Mesenchymal stem cell (in vitro differentiated cells and primary cell): Measurements from ENCODE around the gene MACROH2A1.

Experiments used
- DNase-seq: peaks from one replicate; pipeline ENCODE4 v3.0.0-alpha.2; 2013
- H2AFZ ChIP-seq: one replicate; pipeline ENCODE4 v1.6.1; 2013; ENCODE audit warnings: low read depth, mild to moderate bottlenecking, control low read depth, inconsistent platforms, low read length, moderate library complexity
- H2AK5ac ChIP-seq: 2 replicates; pipeline ENCODE4 v1.6.1; 2013; ENCODE audit warnings: low read length, moderate library complexity, mild to moderate bottlenecking, inconsistent platforms; ENCODE audit not compliant: severe bottlenecking
- H2BK120ac ChIP-seq: one replicate; pipeline ENCODE4 v1.6.1; 2013; ENCODE audit warnings: low read depth, mild to moderate bottlenecking, inconsistent platforms, low read length, moderate library complexity
- H2BK12ac ChIP-seq, 2 experiments: one replicate each; pipeline ENCODE4 v1.6.1; 2013; ENCODE audit warnings: inconsistent platforms in 2 of 2, low read length in 2 of 2, mild to moderate bottlenecking in 2 of 2, moderate library complexity in 2 of 2, control low read depth in 1 of 2
- H2BK15ac ChIP-seq: one replicate; pipeline ENCODE4 v1.6.1; 2013; ENCODE audit warnings: mild to moderate bottlenecking, low read depth, inconsistent platforms; ENCODE audit not compliant: poor library complexity, severe bottlenecking
- H2BK5ac ChIP-seq: 2 replicates; pipeline ENCODE4 v1.6.1; 2013; ENCODE audit warnings: low read depth, mild to moderate bottlenecking, low read length, control low read depth, inconsistent platforms; ENCODE audit not compliant: poor library complexity, severe bottlenecking
- H3K14ac ChIP-seq, 2 experiments: one replicate each; pipeline ENCODE4 v1.6.1; 2013; ENCODE audit warnings: inconsistent platforms in 2 of 2, low read length in 2 of 2, control low read depth in 1 of 2, mild to moderate bottlenecking in 1 of 2, moderate library complexity in 1 of 2
- H3K18ac ChIP-seq, 2 experiments: one replicate each; pipeline ENCODE4 v1.6.1; 2013; ENCODE audit warnings: inconsistent platforms in 2 of 2, low read length in 2 of 2, control low read depth in 1 of 2, low read depth in 1 of 2, mild to moderate bottlenecking in 1 of 2
- H3K23ac ChIP-seq, 2 experiments: one replicate each; pipeline ENCODE4 v1.6.1; 2013; ENCODE audit warnings: inconsistent platforms in 2 of 2, low read length in 2 of 2, mild to moderate bottlenecking in 2 of 2, moderate library complexity in 2 of 2, control low read depth in 1 of 2
- H3K27ac ChIP-seq: 2 replicates; pipeline ENCODE4 v1.5.1; 2013; ENCODE audit warnings: mild to moderate bottlenecking, moderate library complexity, low read length, control low read depth, inconsistent platforms; ENCODE audit not compliant: poor library complexity, severe bottlenecking
- H3K27me3 ChIP-seq, 2 experiments: 2 replicates each; pipeline versions ENCODE4 v1.6.1 to v1.7.0; 2013; ENCODE audit warnings: low read length in 2 of 2, mild to moderate bottlenecking in 2 of 2, moderate library complexity in 2 of 2, control low read depth in 1 of 2, inconsistent platforms in 1 of 2; ENCODE audit not compliant: control insufficient read depth in 1 of 2, insufficient read depth in 1 of 2
- H3K36me3 ChIP-seq, 2 experiments: 2 replicates each; pipeline versions ENCODE4 v1.6.1 to v1.7.0; 2013; ENCODE audit warnings: low read length in 2 of 2, control low read depth in 1 of 2, inconsistent platforms in 1 of 2, low read depth in 1 of 2, mild to moderate bottlenecking in 1 of 2; ENCODE audit not compliant: insufficient read depth in 2 of 2, control insufficient read depth in 1 of 2
- H3K4ac ChIP-seq, 2 experiments: one replicate each; pipeline ENCODE4 v1.6.1; 2013; ENCODE audit warnings: inconsistent platforms in 2 of 2, low read length in 2 of 2, mild to moderate bottlenecking in 2 of 2, moderate library complexity in 2 of 2, control low read depth in 1 of 2, low read depth in 1 of 2
- H3K4me1 ChIP-seq: 2 replicates; pipeline ENCODE4 v1.6.1; 2013; ENCODE audit warnings: low read depth, low read length, control low read depth; ENCODE audit not compliant: control insufficient read depth, insufficient read depth
- H3K4me2 ChIP-seq: 2 replicates; pipeline ENCODE4 v1.6.1; 2013; ENCODE audit warnings: low read length, mild to moderate bottlenecking, inconsistent platforms; ENCODE audit not compliant: poor library complexity, severe bottlenecking
- H3K4me3 ChIP-seq, 2 experiments: 2 replicates each; pipeline versions ENCODE4 v1.5.1 to v1.7.0; 2013; ENCODE audit warnings: low read length in 2 of 2, mild to moderate bottlenecking in 2 of 2, control low read depth in 1 of 2, low read depth in 1 of 2; ENCODE audit not compliant: insufficient read depth in 1 of 2
- H3K79me1 ChIP-seq: replicated peaks from 2 replicates; pipeline ENCODE4 v1.6.1; 2013; ENCODE audit warnings: mild to moderate bottlenecking, control low read depth, low read length, inconsistent platforms; ENCODE audit not compliant: poor library complexity, severe bottlenecking
- H3K9ac ChIP-seq: 2 replicates; pipeline ENCODE4 v1.7.0; 2013; ENCODE audit warnings: mild to moderate bottlenecking, low read length, moderate library complexity
- H3K9me3 ChIP-seq: 2 replicates; pipeline ENCODE4 v1.7.0; 2013; ENCODE audit warnings: mild to moderate bottlenecking, low read length; ENCODE audit not compliant: control insufficient read depth
- H4K8ac ChIP-seq: one replicate; pipeline ENCODE4 v1.6.1; 2013; ENCODE audit warnings: inconsistent platforms, mild to moderate bottlenecking, low read length, moderate library complexity
- H4K91ac ChIP-seq: one replicate; pipeline ENCODE4 v1.6.1; 2013; ENCODE audit warnings: mild to moderate bottlenecking, low read length, inconsistent platforms
- WGBS: methylation state at CpG from one replicate; pipeline ENCODE4 v1.1.7; 2013; ENCODE audit warnings: mixed read lengths; 5-methylcytosine and 5-hydroxymethylcytosine counted together

The MACROH2A1 gene

GRCh38 chr5:135441350-135441831, 42.4 kb upstream of the MACROH2A1 start:
- no peak overlapping the region for H3K27ac ChIP-seq
- H4K8ac ChIP-seq: no peak overlapping the region
- peaks cover 17 to 27% of the 10 kb centered on the region in 2 experiments for H3K27me3 ChIP-seq
- H3K36me3 ChIP-seq: no peaks in the 10 kb centered on the region
- no peak overlapping the region for H2BK12ac ChIP-seq
- H2AFZ ChIP-seq: peak overlapping the region; percentile 24
- H3K9me3 ChIP-seq: no peaks in the 10 kb centered on the region
- no peak for DNase-seq
- no peak overlapping the region for H2BK5ac ChIP-seq
- no peak overlapping the region for H3K9ac ChIP-seq
- H3K14ac ChIP-seq: no peak overlapping the region
- H3K4me3 ChIP-seq: no peak overlapping the region
- H3K79me1 ChIP-seq: no peaks in the 10 kb centered on the region
- H3K18ac ChIP-seq: no peak overlapping the region
- H3K4me1 ChIP-seq: peaks cover 22% of the 10 kb centered on the region
- H2BK15ac ChIP-seq: no peak overlapping the region
- H2AK5ac ChIP-seq: no peak overlapping the region
- no peak overlapping the region for H2BK120ac ChIP-seq
- WGBS: 76% methylated on average over 11 of the region's 11 CpGs
- H3K4ac ChIP-seq: no peak overlapping the region
- no peak overlapping the region for H3K4me2 ChIP-seq
- peak overlapping the region in 1 of 2 experiments; percentile 18 for H3K23ac ChIP-seq
- H4K91ac ChIP-seq: no peak overlapping the region

GRCh38 chr5:135440916-135441315, 41.9 kb upstream of the MACROH2A1 start:
- Histone ChIP-seq H3K14ac (no peak overlapping the region), H2AFZ (no peak overlapping the region), H3K36me3 (no peaks in the 10 kb centered on the region), H3K4me2 (no peak overlapping the region), H3K23ac (no peak overlapping the region), H4K8ac (no peak overlapping the region), H4K91ac (no peak overlapping the region), H3K27me3 (peaks cover 13 to 26% of the 10 kb centered on the region in 2 experiments), H3K4ac (no peak overlapping the region), H3K79me1 (no peaks in the 10 kb centered on the region), H3K9me3 (no peaks in the 10 kb centered on the region), H2BK15ac (no peak overlapping the region), H2AK5ac (no peak overlapping the region), H2BK120ac (no peak overlapping the region), H3K27ac (no peak overlapping the region), H3K4me3 (no peak overlapping the region), H3K9ac (no peak overlapping the region), H2BK12ac (no peak overlapping the region), H2BK5ac (no peak overlapping the region), H3K4me1 (peaks cover 21% of the 10 kb centered on the region), H3K18ac (no peak overlapping the region)
- no peak for DNase-seq
- WGBS: 81% methylated on average over 6 of the region's 6 CpGs

- no peak overlapping the region for H3K23ac ChIP-seq
- WGBS: 91% methylated on average over 10 of the region's 11 CpGs
- H3K4me1 ChIP-seq: peaks cover 23% of the 10 kb centered on the region
Measured at GRCh38 chr5:135439231-135440205, 40.5 kb upstream of the MACROH2A1 start.

GRCh38 chr5:135438636-135439221, 39.7 kb upstream of the MACROH2A1 start:
- Histone ChIP-seq H3K27ac (no peak overlapping the region), H3K36me3 (no peaks in the 10 kb centered on the region), H3K23ac (no peak overlapping the region), H3K27me3 (peaks cover 0 to 35% of the 10 kb centered on the region in 2 experiments), H3K4ac (no peak overlapping the region), H4K91ac (no peak overlapping the region), H3K9ac (no peak overlapping the region), H2BK5ac (no peak overlapping the region), H4K8ac (no peak overlapping the region), H2AK5ac (no peak overlapping the region), H3K4me1 (peaks cover 30% of the 10 kb centered on the region), H3K79me1 (no peaks in the 10 kb centered on the region), H2BK12ac (no peak overlapping the region), H3K4me2 (no peak overlapping the region), H3K9me3 (no peaks in the 10 kb centered on the region), H2BK15ac (no peak overlapping the region), H3K18ac (no peak overlapping the region), H2BK120ac (no peak overlapping the region), H3K14ac (no peak overlapping the region), H2AFZ (no peak overlapping the region), H3K4me3 (peak overlapping the region in 1 of 2 experiments; percentile 33)
- 94% methylated on average over 7 of the region's 10 CpGs for WGBS
- DNase-seq: no peak

More at GRCh38 chr5:135439231-135440205, 40.5 kb upstream of the MACROH2A1 start:
- Histone ChIP-seq H3K9ac (no peak overlapping the region), H3K14ac (no peak overlapping the region), H3K18ac (no peak overlapping the region), H2AK5ac (no peak overlapping the region), H3K36me3 (no peaks in the 10 kb centered on the region), H3K4ac (no peak overlapping the region), H3K27ac (no peak overlapping the region), H3K4me3 (no peak overlapping the region), H3K4me2 (no peak overlapping the region), H3K9me3 (no peaks in the 10 kb centered on the region), H4K8ac (no peak overlapping the region), H4K91ac (no peak overlapping the region), H2BK12ac (no peak overlapping the region), H2AFZ (no peak overlapping the region), H2BK15ac (no peak overlapping the region), H2BK5ac (no peak overlapping the region), H3K79me1 (no peaks in the 10 kb centered on the region), H2BK120ac (no peak overlapping the region), H3K27me3 (peaks cover 7 to 36% of the 10 kb centered on the region in 2 experiments)
- DNase-seq: no peak
